GM19397 (cell line): ENCODE results near the gene DCDC1.

Experiments
- ATAC-seq: cut with Tn5 transposase; IDR thresholded peaks from one replicate; pipeline ENCODE4 v1.9.1; 2021; ENCODE audit warnings: mild to moderate bottlenecking, moderate library complexity; ENCODE audit not compliant: unreplicated experiment

Gene DCDC1

DNA sequence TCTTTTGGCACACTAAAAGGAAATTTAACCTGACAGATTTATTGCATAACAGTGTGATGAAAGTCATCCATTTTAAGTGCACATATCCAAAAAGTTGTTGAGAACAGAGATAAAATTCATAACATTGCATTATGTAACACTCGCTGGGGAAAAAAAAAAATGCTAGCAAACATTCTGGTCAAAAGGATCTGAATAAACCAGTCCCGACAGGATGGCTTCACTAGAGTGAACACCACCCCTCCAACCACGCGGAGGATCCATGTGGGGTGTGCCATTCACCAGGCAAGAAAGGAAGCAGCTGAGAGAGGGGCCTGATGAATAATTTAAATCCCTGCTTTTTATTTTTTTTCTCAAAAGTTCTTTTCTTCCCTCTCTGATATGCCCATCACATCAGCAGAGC, 258.7 kb downstream of the DCDC1 start:
- ATAC-seq: no peak

DNA sequence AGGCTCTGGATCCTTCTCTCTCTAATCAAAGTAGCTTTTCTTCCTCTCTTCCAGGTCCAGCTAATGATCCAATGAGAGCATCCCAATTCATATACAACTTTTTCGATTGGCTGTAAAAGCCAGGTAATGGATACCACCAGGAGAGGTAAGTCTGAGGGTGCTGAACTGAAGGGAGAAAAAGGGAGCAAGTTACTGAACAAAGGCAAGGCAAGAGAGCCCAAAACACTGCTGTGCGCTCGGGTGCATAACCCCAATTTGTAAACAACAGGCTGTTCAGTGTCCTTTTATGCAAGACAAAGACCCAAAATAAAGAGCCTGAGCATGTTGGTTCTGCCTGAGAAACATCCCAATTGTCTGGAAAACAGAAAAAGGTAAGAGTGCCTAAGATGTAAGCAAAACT, 260.1 kb downstream of the DCDC1 start:
- ATAC-seq: no peak

DNA sequence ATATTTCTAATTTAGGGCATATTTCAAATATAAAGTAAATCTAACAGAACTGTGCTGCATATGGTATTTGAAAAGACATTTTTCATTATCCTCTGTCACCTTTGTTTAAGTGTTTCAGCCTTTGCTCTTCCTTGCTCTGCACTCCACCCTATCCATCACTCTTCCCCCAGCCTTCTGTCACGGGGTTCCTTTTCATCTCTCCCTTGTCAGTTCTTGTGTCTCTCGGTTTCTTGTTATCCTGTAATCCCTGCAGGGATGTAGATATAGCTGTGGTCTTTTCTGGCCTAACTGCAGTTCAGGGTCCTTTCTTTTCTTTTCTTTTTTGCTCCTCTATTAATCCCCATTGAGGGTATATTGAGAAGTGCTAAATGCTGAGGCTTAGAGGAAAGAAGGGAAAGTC, 261.9 kb downstream of the DCDC1 start:
- ATAC-seq: no peak

DNA sequence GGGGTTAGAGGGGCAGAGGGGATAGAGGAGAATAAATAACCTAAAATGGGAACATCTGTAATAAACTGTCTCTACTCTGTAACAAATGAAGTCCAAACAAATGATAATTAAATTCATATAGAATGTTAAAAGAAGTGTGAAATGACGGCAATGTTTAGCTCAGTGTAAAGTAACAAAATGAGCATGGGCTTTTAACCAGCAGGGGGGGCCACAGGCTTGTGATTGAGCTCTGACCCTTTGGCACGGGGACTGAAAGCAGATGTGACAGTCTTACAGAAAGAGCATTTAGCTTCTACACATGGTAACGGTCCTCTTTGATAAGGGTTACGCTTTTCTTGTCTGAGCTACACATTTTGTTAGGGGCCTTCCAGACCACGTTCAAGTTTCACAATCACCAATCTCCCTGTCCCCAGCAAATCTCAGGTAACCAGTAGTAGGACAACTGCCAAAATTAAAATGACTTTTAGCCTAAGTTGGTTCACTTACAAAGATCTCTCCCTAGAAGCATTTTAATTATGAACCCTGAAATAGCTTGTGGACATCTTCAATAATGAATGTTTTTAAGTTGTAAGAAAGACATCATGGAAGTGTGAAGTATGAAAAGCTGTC, 262.5 kb downstream of the DCDC1 start:
- ATAC-seq: peak; percentile 90

GRCh38 chr11:31106326-31106725, 263.2 kb downstream of the DCDC1 start:
- no peak for ATAC-seq

- no peak for ATAC-seq
Observed at GRCh38 chr11:31102875-31103274, 266.7 kb downstream of the DCDC1 start.

- ATAC-seq: no peak
Observed at GRCh38 chr11:31102316-31102715, 267.2 kb downstream of the DCDC1 start.

DNA sequence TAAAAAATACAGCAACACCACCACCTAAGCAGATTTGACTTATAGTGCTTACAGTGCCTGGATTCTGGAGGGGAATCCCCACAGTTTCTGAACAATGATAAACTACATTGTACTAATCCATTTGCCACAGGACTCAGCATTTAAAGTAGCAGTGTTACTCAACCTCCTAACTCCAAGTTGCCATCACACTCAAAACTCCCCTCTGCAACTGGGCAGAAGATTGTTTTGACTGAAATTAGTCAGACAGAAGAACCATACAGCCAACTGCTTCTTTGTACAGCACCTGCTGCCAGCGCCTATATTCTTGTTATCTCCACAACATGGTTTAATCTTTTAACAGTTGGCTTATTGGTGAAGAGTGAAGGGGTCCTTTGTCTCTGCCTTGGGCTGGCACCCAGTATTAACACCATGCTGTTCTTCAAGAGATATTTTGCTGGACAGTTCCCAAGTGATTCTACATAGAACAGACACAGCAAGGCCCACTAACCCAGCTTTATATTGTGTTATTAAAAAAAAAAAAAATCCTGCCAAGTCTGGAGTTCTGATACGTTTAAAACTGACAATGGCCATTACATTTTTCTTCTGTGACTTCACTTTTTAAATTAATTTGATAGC, 273.2 kb downstream of the DCDC1 start:
- ATAC-seq: no peak

DNA sequence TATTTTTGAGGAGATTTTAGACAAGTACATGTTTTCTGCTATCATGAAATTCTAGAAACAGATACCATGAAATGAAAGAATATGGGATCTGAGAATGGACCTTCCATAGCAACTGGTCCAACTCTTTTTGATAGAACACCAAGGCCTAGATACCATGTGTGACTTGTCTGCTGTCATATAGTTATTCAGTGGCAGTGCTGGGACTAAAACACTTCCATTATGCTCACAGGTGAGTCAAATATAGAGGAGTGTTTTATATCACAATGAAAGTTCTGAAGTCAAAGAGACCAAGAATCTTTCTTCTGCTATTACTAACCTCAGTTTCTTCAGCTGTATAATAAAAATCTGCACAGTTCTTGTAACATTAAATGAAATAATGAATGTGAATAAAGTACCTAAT, 276.9 kb downstream of the DCDC1 start:
- no peak for ATAC-seq

- no peak for ATAC-seq
Observed at GRCh38 chr11:31089117-31089516, 280.4 kb downstream of the DCDC1 start.

DNA sequence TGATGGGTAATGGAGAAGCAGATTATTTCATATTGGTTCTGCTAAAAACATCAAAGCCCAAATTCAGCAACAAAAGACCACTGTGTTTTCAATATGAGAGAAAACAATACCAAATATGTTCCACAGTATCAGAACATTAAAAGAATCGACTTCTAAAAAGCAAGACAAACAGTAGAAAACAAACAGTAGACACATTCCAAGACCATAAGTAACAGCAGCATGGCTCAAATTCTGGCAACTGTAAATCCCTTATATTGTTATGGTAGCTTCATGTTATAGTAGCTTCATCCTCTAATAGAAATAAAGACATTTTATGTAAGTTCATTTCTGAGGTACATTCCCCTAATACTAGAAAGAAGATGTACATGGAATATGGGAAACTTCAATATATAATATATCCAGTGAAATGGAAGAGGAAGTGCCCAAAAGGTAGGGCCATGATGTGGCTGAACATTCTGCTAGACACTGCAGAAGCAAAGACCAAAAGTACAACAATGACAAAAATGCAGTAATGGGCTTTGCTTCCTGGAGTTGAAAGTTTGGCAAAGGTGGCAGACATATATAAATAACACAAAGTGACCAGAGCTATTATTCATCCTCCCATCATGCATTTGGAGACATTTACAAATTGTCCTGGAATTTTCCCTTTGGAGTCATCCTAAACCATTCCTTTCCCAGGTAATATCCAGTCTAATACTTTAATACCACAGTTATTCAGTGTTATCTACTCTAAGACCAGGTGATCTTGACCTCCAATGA, 299.9 kb downstream of the DCDC1 start:
- ATAC-seq: no peak

GRCh38 chr11:31060880-31061279, 308.7 kb downstream of the DCDC1 start:
- ATAC-seq: no peak

GRCh38 chr11:31059529-31059928, 310.0 kb downstream of the DCDC1 start:
- ATAC-seq: no peak

GRCh38 chr11:31050061-31050765, 319.3 kb downstream of the DCDC1 start:
- ATAC-seq: no peak

DNA sequence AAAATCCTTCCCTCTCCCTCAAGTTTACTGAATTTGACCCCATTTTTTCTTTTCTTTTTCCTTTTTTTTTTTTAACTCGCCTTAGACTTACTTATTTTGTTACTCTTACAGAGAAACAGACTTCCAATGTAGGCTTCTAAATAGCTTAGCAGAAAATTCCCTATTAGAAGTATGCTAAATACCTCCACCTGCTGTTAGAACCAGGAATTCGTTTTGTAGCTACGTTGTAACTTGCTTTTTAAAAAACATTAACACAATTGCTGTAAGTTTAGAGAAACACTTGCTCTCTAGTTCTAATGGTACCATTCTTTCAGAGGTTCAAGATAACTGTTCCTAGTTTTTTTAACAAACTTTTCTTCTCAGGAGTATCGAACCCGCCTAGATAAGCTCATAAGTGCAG, 324.2 kb downstream of the DCDC1 start:
- ATAC-seq: no peak

GRCh38 chr11:31030138-31030792, 339.3 kb downstream of the DCDC1 start:
- ATAC-seq: no peak

DNA sequence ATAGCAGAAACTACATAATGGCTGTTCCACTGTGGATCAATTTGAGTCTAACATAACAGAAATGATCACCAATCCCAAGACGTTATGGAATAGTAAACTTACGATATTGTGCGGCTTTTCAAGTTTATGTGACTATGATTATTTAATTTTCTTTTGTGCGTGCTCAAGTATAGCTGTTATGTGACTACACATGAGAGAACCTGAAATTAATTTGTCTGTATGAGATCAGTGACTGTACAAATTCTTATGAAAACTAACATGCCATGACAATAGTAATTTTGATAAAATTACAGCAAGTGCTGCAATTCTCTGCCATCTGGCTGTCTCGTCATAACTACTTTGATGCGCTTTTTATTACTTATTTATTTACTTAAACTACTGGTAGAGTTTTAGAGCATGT, 343.2 kb downstream of the DCDC1 start:
- no peak for ATAC-seq

- no peak for ATAC-seq
Observed at GRCh38 chr11:31022080-31022479, 347.5 kb downstream of the DCDC1 start.

DNA sequence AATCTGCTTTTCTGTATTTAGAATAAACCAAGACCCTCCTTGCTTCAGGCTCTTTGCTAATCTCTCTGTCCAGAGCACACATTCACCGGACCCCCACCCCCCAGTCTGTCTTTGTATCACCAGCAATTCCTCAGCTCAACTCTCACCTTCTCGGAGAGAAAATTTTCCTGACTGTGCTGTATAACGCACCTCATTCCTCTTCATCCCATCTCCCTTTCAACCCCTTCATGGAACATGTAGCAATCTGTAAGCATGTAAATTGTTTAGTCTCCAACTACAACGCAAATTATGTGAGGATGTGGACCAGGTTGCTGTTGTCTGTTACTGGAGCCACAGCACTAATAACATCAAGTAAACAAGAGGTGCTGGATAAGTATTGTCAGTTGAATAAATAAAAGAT, 349.8 kb downstream of the DCDC1 start:
- ATAC-seq: no peak

- ATAC-seq: no peak
Observed at GRCh38 chr11:31005202-31005601, 364.3 kb downstream of the DCDC1 start.

GRCh38 chr11:31001427-31001826, 368.1 kb downstream of the DCDC1 start:
- ATAC-seq: no peak
